ENCODE results near the gene NOS1AP.

Gene NOS1AP

GRCh38 chr1:162305969-162306368 is 236.5 kb downstream of the NOS1AP start:
- no peaks in the 10 kb centered on the region for H3K79me2 ChIP-seq (ENCODE audit: insufficient read depth, low read length)
- TF ChIP-seq, protein P1, sequence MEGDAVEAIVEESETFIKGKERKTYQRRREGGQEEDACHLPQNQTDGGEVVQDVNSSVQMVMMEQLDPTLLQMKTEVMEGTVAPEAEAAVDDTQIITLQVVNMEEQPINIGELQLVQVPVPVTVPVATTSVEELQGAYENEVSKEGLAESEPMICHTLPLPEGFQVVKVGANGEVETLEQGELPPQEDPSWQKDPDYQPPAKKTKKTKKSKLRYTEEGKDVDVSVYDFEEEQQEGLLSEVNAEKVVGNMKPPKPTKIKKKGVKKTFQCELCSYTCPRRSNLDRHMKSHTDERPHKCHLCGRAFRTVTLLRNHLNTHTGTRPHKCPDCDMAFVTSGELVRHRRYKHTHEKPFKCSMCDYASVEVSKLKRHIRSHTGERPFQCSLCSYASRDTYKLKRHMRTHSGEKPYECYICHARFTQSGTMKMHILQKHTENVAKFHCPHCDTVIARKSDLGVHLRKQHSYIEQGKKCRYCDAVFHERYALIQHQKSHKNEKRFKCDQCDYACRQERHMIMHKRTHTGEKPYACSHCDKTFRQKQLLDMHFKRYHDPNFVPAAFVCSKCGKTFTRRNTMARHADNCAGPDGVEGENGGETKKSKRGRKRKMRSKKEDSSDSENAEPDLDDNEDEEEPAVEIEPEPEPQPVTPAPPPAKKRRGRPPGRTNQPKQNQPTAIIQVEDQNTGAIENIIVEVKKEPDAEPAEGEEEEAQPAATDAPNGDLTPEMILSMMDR (IDR thresholded peaks at IDR 0.05; ENCODE audit: low read length): no peak
- TF ChIP-seq EZH2 (IDR thresholded peaks at IDR 0.05; ENCODE audit: borderline replicate concordance, low read length): no peak
- H2AFZ ChIP-seq (ENCODE audit: low read length): no peak overlapping the region
- no peak overlapping the region for H3K4me2 ChIP-seq (ENCODE audit: low read length)
- no peak overlapping the region for H3K27ac ChIP-seq (ENCODE audit: low read depth, low read length, poor library complexity, severe bottlenecking)
- no peak overlapping the region for H3K4me3 ChIP-seq (ENCODE audit: low read depth, low read length, poor library complexity, severe bottlenecking)
- H3K27me3 ChIP-seq (ENCODE audit: insufficient read depth, low read length): no peaks in the 10 kb centered on the region
- no peaks in the 10 kb centered on the region for H3K9me3 ChIP-seq (ENCODE audit: low read length)
- no peaks in the 10 kb centered on the region for H3F3A ChIP-seq (ENCODE audit: insufficient read depth, low read length)
- H4K20me1 ChIP-seq (ENCODE audit: insufficient read depth, low read length): no peaks in the 10 kb centered on the region
- no peak overlapping the region for H3K9ac ChIP-seq (ENCODE audit: low read length)
- H3K36me3 ChIP-seq (ENCODE audit: insufficient read depth, low read length): no peaks in the 10 kb centered on the region
- H3K4me1 ChIP-seq (ENCODE audit: insufficient read depth, low read length, severe bottlenecking): no peaks in the 10 kb centered on the region
- no peaks in the 10 kb centered on the region for H3K9me2 ChIP-seq (ENCODE audit: low read depth, low read length)

DNA sequence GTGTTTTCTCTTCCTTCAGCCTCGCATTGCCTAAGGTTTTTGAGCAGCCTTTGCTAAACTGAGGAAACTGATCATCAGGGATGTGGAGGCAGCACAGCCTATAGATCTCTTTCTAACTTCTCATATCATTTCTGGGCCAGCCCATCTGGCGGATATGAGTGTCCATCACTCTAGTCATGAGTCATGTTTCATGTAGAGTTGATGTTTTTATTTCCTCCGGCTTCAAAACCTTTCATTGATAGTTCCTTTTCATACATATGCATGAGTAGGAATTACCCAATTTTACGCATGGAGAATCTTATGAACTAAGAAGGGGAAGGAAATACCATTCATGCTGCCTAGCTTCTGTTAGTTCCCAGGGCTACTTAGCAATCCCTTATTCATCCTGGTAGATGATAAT is 240.8 kb downstream of the NOS1AP start:
- Histone ChIP-seq H3K27ac (ENCODE audit: low read depth, low read length, poor library complexity, severe bottlenecking) (no peak overlapping the region), H3K79me2 (ENCODE audit: insufficient read depth, low read length) (no peaks in the 10 kb centered on the region), H3K4me1 (ENCODE audit: insufficient read depth, low read length, severe bottlenecking) (no peaks in the 10 kb centered on the region), H3K4me2 (ENCODE audit: low read length) (no peak overlapping the region), H3K36me3 (ENCODE audit: insufficient read depth, low read length) (no peaks in the 10 kb centered on the region), H3K4me3 (ENCODE audit: low read depth, low read length, poor library complexity, severe bottlenecking) (no peak overlapping the region), H3K27me3 (ENCODE audit: insufficient read depth, low read length) (no peaks in the 10 kb centered on the region), H3F3A (ENCODE audit: insufficient read depth, low read length) (no peaks in the 10 kb centered on the region), H4K20me1 (ENCODE audit: insufficient read depth, low read length) (no peaks in the 10 kb centered on the region), H3K9ac (ENCODE audit: low read length) (no peak overlapping the region), H3K9me2 (ENCODE audit: low read depth, low read length) (no peaks in the 10 kb centered on the region), H2AFZ (ENCODE audit: low read length) (no peak overlapping the region), H3K9me3 (ENCODE audit: low read length) (no peaks in the 10 kb centered on the region)
- TF ChIP-seq EZH2 (IDR thresholded peaks at IDR 0.05; ENCODE audit: borderline replicate concordance, low read length): no peak
- TF ChIP-seq, protein P1 (IDR thresholded peaks at IDR 0.05; ENCODE audit: low read length): no peak

GRCh38 chr1:162314206-162314605 is 244.7 kb downstream of the NOS1AP start:
- Histone ChIP-seq H3K27ac (ENCODE audit: low read depth, low read length, poor library complexity, severe bottlenecking) (no peak overlapping the region), H3K9ac (ENCODE audit: low read length) (no peak overlapping the region), H3K9me2 (ENCODE audit: low read depth, low read length) (no peaks in the 10 kb centered on the region), H3K36me3 (ENCODE audit: insufficient read depth, low read length) (no peaks in the 10 kb centered on the region), H3K27me3 (ENCODE audit: insufficient read depth, low read length) (no peaks in the 10 kb centered on the region), H3K4me1 (ENCODE audit: insufficient read depth, low read length, severe bottlenecking) (no peaks in the 10 kb centered on the region), H3F3A (ENCODE audit: insufficient read depth, low read length) (no peaks in the 10 kb centered on the region), H3K9me3 (ENCODE audit: low read length) (no peaks in the 10 kb centered on the region), H4K20me1 (ENCODE audit: insufficient read depth, low read length) (no peaks in the 10 kb centered on the region), H3K4me2 (ENCODE audit: low read length) (no peak overlapping the region), H3K4me3 (ENCODE audit: low read depth, low read length, poor library complexity, severe bottlenecking) (no peak overlapping the region), H2AFZ (ENCODE audit: low read length) (no peak overlapping the region), H3K79me2 (ENCODE audit: insufficient read depth, low read length) (no peaks in the 10 kb centered on the region)
- TF ChIP-seq, protein P1 (IDR thresholded peaks at IDR 0.05; ENCODE audit: low read length): no peak
- no peak for TF ChIP-seq EZH2 (IDR thresholded peaks at IDR 0.05; ENCODE audit: borderline replicate concordance, low read length)

Data from OCI-LY1 (cell line).